Lung (tissue), 12 donors: ENCODE results near the gene MYOG. TPM values are rescaled to one million over a fixed set of nuclear protein-coding genes. Genes with fewer than 3 reads are reported as not detected.
A peak's percentile ranks its signal among the peaks of the same experiment; 100 is the strongest.

ENCODE experiments used
- ATAC-seq: fragments of 200-7000 bp; cut with Tn5 transposase; one replicate; pipeline ENCODE4 v1.9.1; 2020; ENCODE audit warnings: moderate number of reproducible peaks; ENCODE audit not compliant: insufficient read depth, low FRiP score
- DNase-seq, 3 donors: peaks; one replicate each; pipeline ENCODE4 v3.0.0-alpha.2; 2013 to 2017
- H3K27ac ChIP-seq, 2 donors: one replicate each; pipeline ENCODE4 v1.5.1; 2013; ENCODE audit warnings: mild to moderate bottlenecking in 2 of 2, moderate library complexity in 2 of 2, control low read depth in 1 of 2, inconsistent platforms in 1 of 2, low read depth in 1 of 2, low read length in 1 of 2
- H3K27me3 ChIP-seq, 3 donors: one replicate each; pipeline ENCODE4 v1.5.1; 2013; ENCODE audit warnings: low read length in 2 of 3; ENCODE audit not compliant: control insufficient read depth in 3 of 3, insufficient read depth in 3 of 3
- H3K36me3 ChIP-seq, 4 donors: one replicate each; pipeline ENCODE4 v1.5.1; 2013; ENCODE audit warnings: low read length in 4 of 4, mild to moderate bottlenecking in 1 of 4, moderate library complexity in 1 of 4; ENCODE audit not compliant: control insufficient read depth in 4 of 4, insufficient read depth in 4 of 4
- H3K4me1 ChIP-seq, 5 donors: one replicate each; pipeline ENCODE4 v1.5.1; 2013; ENCODE audit warnings: low read length in 5 of 5, mild to moderate bottlenecking in 2 of 5, moderate library complexity in 1 of 5; ENCODE audit not compliant: control insufficient read depth in 5 of 5, insufficient read depth in 5 of 5
- H3K4me3 ChIP-seq: one replicate; pipeline ENCODE4 v1.5.1; 2013; ENCODE audit warnings: mild to moderate bottlenecking, control low read depth, moderate library complexity
- H3K9ac ChIP-seq, 2 donors: one replicate each; pipeline ENCODE4 v1.5.1; 2013; ENCODE audit warnings: low read length in 2 of 2, control low read depth in 1 of 2; ENCODE audit not compliant: insufficient read depth in 1 of 2
- H3K9me3 ChIP-seq, 4 donors: one replicate each; pipeline ENCODE4 v1.5.1; 2013; ENCODE audit warnings: low read length in 3 of 4, mild to moderate bottlenecking in 1 of 4, moderate library complexity in 1 of 4; ENCODE audit not compliant: control insufficient read depth in 4 of 4, insufficient read depth in 3 of 4
- WGBS, 2 donors: extraction: QIAGEN DNeasy Blood & Tissue Kit; methylation state at CpG; one replicate each; pipeline ENCODE4 v1.1.7; 2013; 5-methylcytosine and 5-hydroxymethylcytosine counted together
- polyA plus RNA-seq, 2 donors: library from polyadenylated mRNA; stranded (reverse); fragments of 200-250 nt; gene quantifications; one replicate each; pipeline ENCODE4 v1.2.1, GENCODE V29; 2013
- total RNA-seq, 2 donors: library from RNA; depleted of rRNA in 1 of 2; stranded (reverse); fragments of >200 nt in 1 of 2; gene quantifications; one replicate each; pipeline ENCODE4 v1.2.1, GENCODE V29; 2014 to 2021
- TF ChIP-seq, protein P1 (sequence below): IDR thresholded peaks from 2 replicates; pipeline ENCODE4 v1.5.1; 2012; ENCODE audit warnings: mild to moderate bottlenecking; ENCODE audit errors: control extremely low read depth, extremely low read depth
- donor health status: control.
- donor health status: control.
- donor health status: Bipolar disorder and iron deficiency.
- donor health status: healthy.
- donor health status: DM: yes; HTN: yes; CAD: no.

The MYOG gene
- total and polyA plus RNA-seq, 4 donors = not detected

DNA sequence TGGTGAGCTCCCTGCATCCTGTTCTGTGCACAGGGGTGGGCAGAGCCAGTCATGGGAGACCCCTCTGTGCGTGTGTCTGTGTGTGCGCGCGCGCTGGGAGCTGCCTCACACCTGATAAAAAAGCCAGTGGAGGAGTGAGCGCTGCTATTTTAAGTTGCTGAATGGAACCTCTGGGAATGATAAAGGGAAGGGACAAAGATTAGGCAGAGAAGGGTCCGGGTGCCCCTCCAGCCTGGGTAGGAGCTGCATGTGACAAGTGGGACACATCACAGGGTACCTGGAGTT, 42.6 kb upstream of the MYOG start:
- peak overlapping the region in 1 of 2 donors; percentile 46 for H3K27ac ChIP-seq
- peaks cover 0 to 7% (median 5%) of the 10 kb centered on the region in 3 donors for H3K27me3 ChIP-seq
- no peaks in the 10 kb centered on the region for H3K36me3 ChIP-seq
- H3K4me1 ChIP-seq = peaks cover 0 to 38% (median 2%) of the 10 kb centered on the region in 5 donors
- WGBS, 2 donors = 26 to 31% methylated on average over 7 of the region's 7 CpGs
- TF ChIP-seq, protein P1, sequence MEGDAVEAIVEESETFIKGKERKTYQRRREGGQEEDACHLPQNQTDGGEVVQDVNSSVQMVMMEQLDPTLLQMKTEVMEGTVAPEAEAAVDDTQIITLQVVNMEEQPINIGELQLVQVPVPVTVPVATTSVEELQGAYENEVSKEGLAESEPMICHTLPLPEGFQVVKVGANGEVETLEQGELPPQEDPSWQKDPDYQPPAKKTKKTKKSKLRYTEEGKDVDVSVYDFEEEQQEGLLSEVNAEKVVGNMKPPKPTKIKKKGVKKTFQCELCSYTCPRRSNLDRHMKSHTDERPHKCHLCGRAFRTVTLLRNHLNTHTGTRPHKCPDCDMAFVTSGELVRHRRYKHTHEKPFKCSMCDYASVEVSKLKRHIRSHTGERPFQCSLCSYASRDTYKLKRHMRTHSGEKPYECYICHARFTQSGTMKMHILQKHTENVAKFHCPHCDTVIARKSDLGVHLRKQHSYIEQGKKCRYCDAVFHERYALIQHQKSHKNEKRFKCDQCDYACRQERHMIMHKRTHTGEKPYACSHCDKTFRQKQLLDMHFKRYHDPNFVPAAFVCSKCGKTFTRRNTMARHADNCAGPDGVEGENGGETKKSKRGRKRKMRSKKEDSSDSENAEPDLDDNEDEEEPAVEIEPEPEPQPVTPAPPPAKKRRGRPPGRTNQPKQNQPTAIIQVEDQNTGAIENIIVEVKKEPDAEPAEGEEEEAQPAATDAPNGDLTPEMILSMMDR = no peak
- H3K9me3 ChIP-seq = no peaks in the 10 kb centered on the region
- H3K9ac ChIP-seq = no peak overlapping the region
- DNase-seq (no peak), ATAC-seq (no peak)
- H3K4me3 ChIP-seq = no peak overlapping the region

DNA sequence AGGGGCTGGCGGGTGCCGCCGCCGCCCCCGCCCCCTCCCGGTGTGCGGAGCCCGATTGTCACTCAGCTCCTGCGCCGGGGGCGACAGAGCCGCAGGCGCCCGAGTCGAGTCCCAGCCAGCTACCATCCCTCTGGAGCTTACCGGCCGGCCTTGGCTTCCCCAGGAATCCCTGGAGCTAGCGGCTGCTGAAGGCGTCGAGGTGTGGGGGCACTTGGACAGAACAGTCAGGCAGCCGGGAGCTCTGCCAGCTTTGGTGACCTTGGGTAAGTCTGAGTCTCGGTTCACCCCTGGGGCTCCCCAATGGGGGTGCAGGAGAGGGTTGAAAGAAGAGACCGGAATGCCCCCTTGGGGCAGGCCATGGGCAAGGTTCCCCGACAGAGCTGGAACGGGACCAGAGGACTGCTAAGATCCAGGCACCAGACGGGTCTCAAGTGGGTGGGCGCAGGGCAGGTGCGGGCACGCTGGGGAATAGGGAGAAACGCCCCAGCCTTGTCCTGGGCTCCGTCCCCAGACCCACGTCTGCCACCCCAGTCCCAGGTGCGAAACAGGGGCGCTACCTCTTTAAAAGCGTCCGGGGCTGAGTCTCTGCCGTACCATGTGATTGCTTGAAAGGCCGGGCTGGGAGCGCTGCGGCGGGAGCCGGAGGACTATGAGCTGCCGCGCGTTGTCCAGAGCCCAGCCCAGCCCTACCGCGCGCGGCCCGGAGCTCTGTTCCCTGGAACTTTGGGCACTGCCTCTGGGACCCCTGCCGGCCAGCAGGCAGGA, 42.0 kb upstream of the MYOG start, which contains the start of gene ADORA1:
TSS of gene ADORA1 (plus strand) at position 61 of the 765 bp plus-strand sequence. CDS start 1,116 bp downstream, outside the sequence.
- H3K4me3 ChIP-seq = no peak within 1 kb of the TSS
- peaks cover 0 to 7% (median 5%) of the 10 kb centered on the region in 3 donors for H3K27me3 ChIP-seq
- 1% methylated on average over 34 to 51 of the region's 51 CpGs for WGBS, 2 donors
- TF ChIP-seq, protein P1 = no peak
- peaks cover 0 to 38% (median 2%) of the 10 kb centered on the region in 5 donors for H3K4me1 ChIP-seq
- ATAC-seq = peak; percentile 75
- DNase-seq = peak; percentile 64 to 73 (median 73)
- no peaks in the 10 kb centered on the region for H3K9me3 ChIP-seq
- peak within 1 kb of the TSS in 1 of 2 donors; percentile 74 for H3K27ac ChIP-seq
- H3K36me3 ChIP-seq = no peaks in the 10 kb centered on the region
- no peak within 1 kb of the TSS for H3K9ac ChIP-seq

DNA sequence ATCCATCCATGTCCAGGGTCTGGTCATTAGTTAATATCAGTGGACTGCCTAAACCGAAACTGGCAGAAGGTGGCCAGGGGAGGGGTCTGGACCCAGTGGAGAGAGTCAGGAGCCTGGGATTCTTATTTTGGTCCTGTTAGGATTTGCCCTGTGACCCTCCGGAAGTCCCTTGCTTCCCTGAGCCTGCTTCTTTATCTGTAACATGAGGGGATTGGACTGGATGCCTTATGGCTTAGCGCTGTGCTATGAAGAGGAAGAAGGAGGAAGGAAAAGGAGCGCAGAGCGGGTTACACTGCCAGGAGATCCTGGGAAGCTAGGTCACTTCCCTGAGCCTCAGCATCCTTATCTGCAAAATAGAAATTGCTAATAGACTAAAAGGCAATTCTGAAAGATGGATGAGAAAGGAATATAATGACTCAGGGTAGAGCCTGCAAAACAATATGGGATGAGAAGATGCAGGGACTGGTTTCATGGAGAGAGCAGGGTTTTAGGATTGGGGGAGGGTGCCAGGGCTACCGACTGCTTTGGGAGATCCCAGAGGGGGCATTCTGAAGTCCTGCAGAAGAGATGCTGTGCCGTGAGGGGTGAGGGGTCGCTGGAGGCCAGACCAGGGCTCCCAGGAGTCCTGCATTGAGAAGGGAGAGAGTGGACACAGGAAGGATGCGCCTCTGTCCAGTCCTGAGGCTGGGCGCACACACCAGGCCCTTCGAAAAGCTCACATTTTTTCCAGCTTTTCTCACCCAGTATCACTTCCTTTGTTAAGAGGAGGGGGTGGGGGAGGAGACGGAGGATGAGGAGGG, 41.3 kb upstream of the MYOG start:
- Histone ChIP-seq H3K36me3 (no peaks in the 10 kb centered on the region), H3K4me1 (peaks cover 0 to 38% (median 2%) of the 10 kb centered on the region in 5 donors), H3K27me3 (peaks cover 0 to 7% (median 5%) of the 10 kb centered on the region in 3 donors), H3K9ac (no peak overlapping the region), H3K27ac (no peak overlapping the region), H3K9me3 (no peaks in the 10 kb centered on the region), H3K4me3 (no peak overlapping the region)
- ATAC-seq (no peak), DNase-seq (no peak)
- WGBS, 2 donors = 16 to 19% methylated on average over 11 to 12 of the region's 12 CpGs
- TF ChIP-seq, protein P1 = no peak
